ENCODE measurements around the gene DOK6.

Gene DOK6

DNA sequence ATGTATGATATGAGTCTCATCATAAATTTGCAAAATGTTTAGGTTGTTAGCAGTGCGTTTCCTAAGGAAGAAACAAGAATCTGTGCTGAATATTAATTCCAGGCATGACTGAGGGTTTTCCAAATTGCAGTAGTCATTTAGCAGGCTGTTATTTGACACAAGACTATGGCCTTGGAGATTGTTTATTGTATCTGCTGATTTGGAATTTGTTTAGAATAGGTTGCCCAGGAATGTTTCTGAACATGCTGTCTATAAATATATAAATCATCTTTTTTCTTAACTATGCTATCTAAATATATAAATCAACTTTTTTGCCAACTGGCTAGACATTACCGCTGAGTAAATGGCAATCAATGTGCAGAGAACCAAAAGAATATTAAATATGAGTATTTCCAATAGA is 90.9 kb downstream of the DOK6 start:
- no peak for DNase-seq (ENCODE audit: extremely low read depth, low read depth)
- TF ChIP-seq, protein P1, sequence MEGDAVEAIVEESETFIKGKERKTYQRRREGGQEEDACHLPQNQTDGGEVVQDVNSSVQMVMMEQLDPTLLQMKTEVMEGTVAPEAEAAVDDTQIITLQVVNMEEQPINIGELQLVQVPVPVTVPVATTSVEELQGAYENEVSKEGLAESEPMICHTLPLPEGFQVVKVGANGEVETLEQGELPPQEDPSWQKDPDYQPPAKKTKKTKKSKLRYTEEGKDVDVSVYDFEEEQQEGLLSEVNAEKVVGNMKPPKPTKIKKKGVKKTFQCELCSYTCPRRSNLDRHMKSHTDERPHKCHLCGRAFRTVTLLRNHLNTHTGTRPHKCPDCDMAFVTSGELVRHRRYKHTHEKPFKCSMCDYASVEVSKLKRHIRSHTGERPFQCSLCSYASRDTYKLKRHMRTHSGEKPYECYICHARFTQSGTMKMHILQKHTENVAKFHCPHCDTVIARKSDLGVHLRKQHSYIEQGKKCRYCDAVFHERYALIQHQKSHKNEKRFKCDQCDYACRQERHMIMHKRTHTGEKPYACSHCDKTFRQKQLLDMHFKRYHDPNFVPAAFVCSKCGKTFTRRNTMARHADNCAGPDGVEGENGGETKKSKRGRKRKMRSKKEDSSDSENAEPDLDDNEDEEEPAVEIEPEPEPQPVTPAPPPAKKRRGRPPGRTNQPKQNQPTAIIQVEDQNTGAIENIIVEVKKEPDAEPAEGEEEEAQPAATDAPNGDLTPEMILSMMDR (IDR thresholded peaks at IDR 0.05; ENCODE audit: low read depth, low read length, missing control alignments): no peak

DNA sequence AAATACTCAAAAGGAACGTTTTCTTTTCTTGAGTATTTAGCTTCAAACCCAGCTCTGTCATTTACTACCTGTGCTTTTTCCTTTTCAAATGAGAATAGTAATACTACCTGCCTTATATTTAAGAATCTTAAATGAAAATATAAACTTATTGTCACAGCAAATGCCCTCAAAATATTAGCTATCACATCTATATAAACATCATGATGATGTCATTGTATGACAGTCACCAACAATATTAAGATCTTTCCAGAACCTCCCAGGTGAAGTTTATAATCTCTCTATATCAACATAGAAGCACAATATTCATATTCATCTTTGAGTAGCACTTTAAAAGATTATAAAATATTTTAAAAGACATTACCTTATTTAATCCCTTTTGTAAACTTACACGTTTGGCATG is 92.2 kb downstream of the DOK6 start:
- TF ChIP-seq, protein P1 (IDR thresholded peaks at IDR 0.05; ENCODE audit: low read depth, low read length, missing control alignments): no peak
- DNase-seq (ENCODE audit: extremely low read depth, low read depth): no peak

More for the DNA sequence above, 90.9 kb downstream of the DOK6 start:
- H3K4me3 ChIP-seq (replicated peaks; ENCODE audit: low read depth, low read length): no peak overlapping the region

DNA sequence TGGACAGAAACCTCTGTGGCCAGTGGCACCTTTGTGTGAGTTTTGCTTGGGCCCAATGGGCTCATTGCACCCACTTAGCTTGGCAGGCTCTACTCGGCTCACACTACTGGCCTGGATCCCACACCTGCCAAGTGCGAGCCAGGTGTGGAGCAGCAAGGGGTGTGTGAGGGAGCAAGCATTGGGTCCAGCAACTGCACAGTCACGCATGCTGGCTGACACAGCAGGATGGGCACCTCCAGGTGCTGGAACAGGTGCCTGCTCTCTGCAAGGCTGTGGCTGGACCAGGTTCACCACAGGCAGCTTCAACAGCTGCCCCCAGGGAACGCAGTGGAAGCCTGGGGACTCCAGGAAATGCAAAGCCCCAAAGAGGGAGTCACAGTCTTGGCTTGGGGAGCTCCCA is 94.2 kb downstream of the DOK6 start:
- DNase-seq (ENCODE audit: extremely low read depth, low read depth): no peak
- H3K4me3 ChIP-seq (replicated peaks; ENCODE audit: low read depth, low read length): no peak overlapping the region
- TF ChIP-seq, protein P1 (IDR thresholded peaks at IDR 0.05; ENCODE audit: low read depth, low read length, missing control alignments): no peak

More for the DNA sequence above, 92.2 kb downstream of the DOK6 start:
- H3K4me3 ChIP-seq (replicated peaks; ENCODE audit: low read depth, low read length): no peak overlapping the region

DNA sequence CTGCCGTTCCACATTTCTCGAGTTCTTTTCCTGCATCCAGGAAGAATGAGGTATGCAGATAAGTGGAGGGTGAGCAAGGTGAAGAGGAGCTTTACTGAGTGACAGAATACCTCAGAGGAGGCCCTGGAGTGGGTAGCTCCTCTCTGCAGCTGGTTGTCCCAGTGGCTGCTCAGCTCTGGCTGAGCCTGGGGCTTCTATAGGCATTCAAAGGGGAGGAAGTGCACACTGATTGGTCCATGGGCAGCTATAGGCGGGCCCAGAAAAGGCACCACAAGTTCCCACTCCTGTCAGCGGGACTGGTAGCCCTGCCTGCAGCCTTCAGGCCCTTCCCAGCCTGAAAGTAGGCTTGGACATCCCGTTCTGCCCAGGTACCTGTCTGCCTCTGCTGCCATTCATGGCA is 94.7 kb downstream of the DOK6 start:
- no peak for DNase-seq (ENCODE audit: extremely low read depth, low read depth)
- no peak overlapping the region for H3K4me3 ChIP-seq (replicated peaks; ENCODE audit: low read depth, low read length)
- TF ChIP-seq, protein P1 (IDR thresholded peaks at IDR 0.05; ENCODE audit: low read depth, low read length, missing control alignments): no peak

DNA sequence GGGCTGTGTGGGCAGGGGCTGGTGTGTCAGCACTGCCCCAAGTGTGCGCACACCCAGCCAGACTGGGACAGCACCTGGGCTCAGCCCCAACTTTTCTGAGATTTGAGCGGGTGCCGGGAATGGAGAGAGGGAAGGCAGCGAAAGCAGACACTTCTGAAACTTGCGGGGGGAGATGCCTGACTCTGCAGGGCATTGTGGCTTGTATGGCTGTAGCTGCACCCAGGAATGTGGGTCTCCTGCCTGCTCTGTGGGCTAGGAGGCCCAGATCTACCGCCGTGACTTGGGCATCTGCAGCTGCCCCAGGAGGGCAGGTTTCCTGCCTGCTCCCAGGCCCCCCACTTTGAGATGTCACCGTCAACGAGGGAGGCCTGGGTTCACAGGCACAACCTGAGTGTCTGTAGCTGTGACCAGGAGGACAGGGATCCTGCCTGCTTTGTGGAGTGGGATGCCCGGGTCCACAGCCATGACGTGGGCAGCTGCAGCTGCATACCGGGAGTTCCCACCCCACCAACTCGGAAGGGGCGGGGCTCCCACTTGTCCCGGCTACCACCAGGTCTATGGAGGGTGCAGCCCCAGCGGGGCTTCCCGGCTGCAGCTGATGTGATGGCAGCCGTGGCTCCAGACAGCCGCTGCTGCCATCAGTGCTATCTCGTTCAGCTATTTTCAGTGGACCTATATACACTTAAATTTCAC is 95.3 kb downstream of the DOK6 start:
- no peak for DNase-seq (ENCODE audit: extremely low read depth, low read depth)
- TF ChIP-seq, protein P1 (IDR thresholded peaks at IDR 0.05; ENCODE audit: low read depth, low read length, missing control alignments): no peak
- no peak overlapping the region for H3K4me3 ChIP-seq (replicated peaks; ENCODE audit: low read depth, low read length)

DNA sequence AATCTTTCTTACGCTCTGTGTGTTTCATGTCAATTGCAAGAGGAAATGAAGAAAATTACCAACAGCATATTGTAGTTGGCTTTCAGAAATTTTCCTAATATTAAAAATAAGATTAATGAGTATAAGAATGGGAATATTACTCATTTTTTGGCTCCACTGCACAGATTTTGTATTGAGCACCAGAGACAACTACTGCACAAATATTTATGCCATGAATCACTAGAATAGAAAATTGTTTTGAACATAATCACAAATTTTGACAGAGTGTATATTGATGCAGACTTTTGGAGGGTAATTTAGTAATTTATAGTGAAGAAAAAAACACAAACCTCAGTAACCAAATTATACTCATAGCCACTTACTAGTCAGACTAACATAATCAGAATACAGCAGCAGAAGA is 118.3 kb downstream of the DOK6 start:
- no peak overlapping the region for H3K4me3 ChIP-seq (replicated peaks; ENCODE audit: low read depth, low read length)
- no peak for DNase-seq (ENCODE audit: extremely low read depth, low read depth)
- TF ChIP-seq, protein P1 (IDR thresholded peaks at IDR 0.05; ENCODE audit: low read depth, low read length, missing control alignments): no peak

DNA sequence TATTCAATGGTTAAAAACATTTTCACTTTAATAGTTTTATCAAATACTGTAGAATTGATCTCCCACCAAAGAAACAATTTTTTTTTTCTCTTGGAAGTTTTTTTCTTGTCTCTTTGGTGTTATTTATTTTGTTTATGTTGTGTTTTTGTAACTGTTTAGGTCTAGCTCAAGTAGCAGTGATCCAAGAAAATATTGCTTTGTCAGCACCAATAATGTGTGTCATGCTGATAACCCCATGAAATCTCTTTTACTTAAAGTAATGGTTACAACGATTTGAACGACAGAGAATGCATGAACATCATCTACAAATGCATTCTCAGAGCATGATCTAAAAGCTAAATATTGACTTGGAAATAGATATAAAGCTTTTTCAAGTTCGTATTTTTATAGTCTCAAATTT is 122.9 kb downstream of the DOK6 start:
- TF ChIP-seq, protein P1 (IDR thresholded peaks at IDR 0.05; ENCODE audit: low read depth, low read length, missing control alignments): no peak
- DNase-seq (ENCODE audit: extremely low read depth, low read depth): no peak
- no peak overlapping the region for H3K4me3 ChIP-seq (replicated peaks; ENCODE audit: low read depth, low read length)

Measured in HFF-Myc (cell line).